GDM1 (cell line): ENCODE data around the gene SH2D5.
"Not testable (repeated sequence)": the region's sequence is repeated elsewhere in the genome, so short reads cannot be mapped to it uniquely, and the experiment has no call there.

Source experiments
- DNase-seq: peaks from one replicate; lab custom pipeline; 2025; lab: John Stamatoyannopoulos, UW

The SH2D5 gene

DNA sequence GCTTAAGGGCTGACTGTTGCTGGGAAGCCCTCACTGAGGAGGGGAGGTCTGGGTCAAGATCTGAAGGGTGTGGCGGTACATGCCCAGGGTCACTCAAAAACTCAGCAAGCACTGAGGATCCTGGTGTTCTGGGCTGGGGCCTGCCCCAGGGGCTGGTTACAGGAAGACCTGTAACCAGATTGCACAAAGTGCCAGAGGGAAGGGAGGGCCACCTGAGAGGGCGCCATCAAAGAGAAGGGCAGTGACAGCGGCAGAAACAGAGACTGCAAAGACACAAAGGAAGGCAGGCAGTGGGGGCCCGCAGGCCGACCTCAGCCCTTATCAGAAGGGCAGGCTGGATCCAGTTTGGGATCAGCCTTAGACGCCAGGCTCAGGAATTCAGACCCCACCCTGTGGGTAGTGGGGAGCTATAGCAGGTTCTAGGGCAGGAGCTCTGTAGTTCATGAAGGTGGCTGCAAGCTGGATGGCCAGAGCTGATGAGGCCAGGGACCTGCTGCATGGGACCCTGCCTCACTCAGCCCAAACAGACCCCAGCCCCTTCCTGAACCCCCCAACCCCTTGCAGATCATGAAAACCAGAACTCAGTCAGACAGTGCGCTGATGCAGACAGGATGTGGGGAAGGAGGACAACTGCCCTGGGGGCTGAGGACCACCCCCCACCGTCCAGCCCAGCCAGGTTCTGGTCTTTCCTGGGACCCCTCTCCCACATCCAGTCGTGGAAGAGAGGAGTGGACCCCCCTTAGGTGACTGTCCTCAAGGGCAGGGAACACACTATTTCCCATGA is 3.9 kb downstream of the SH2D5 start:
- no peak for DNase-seq

DNA sequence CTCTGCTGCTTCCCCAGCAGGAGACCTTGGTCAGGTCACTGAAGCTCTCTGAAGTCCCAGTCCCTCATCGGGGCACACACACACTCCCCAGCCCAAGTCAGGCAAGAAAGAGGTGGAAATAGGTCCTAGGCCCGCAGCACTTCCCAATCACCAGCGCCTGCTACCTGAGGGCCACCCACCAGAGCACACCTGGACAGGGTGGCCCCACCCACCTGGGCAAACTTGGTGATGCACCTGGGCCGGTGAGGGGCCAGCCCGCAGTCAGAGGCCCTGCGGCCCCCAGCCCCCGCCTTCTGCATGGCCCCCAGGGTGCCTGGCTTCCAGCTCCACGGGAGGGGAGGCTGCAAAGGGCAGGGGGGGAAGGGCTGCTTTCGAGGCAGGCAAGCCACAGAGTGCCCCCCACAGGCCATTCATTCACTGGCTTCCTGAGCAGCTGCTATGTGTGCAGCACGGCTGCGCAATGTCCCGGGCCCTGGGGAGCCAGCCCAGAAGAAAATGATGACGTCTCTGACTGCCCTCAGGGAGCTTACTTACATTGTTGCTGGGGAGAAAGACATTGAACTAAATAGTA is 4.7 kb downstream of the SH2D5 start:
- no peak for DNase-seq

DNA sequence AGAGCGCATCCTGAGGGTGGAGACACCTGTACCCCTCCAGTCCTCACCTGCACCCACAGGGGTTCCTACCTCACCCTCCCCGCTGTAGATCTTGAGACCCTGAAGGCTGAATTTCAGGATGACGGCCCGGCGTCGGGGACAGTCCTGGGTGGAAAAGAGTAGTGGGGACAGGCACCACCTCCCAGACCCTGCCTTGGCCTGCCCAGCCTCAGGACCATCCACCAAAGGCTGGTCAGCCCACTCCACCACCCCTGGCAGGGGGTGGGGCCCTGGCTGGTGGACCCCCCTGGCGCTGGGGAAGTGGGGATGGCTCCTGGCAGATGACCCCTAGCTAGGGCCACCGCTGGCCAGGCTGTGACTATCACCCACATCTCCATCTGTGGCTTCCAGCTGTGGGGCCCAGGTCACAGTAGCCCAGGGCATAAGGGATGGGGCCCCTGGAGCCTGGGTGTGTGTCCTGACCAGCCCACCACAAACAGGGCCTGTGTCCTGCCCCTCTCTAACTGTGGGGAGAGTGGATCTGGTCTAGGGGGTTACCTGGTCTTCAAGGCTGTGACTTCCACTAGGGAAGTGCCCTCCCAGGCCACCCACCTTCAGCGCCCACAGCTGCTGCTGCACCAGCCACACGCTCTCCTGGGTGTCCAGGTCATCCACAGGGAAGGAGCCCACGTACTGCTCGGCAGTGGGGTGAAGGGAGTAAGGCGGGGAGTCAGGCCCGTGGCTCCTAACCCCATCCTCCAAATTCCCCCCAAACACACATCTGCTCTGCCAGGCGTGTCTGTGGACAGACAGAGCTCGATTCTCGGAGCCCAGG is 5.4 kb downstream of the SH2D5 start:
- no peak for DNase-seq

DNA sequence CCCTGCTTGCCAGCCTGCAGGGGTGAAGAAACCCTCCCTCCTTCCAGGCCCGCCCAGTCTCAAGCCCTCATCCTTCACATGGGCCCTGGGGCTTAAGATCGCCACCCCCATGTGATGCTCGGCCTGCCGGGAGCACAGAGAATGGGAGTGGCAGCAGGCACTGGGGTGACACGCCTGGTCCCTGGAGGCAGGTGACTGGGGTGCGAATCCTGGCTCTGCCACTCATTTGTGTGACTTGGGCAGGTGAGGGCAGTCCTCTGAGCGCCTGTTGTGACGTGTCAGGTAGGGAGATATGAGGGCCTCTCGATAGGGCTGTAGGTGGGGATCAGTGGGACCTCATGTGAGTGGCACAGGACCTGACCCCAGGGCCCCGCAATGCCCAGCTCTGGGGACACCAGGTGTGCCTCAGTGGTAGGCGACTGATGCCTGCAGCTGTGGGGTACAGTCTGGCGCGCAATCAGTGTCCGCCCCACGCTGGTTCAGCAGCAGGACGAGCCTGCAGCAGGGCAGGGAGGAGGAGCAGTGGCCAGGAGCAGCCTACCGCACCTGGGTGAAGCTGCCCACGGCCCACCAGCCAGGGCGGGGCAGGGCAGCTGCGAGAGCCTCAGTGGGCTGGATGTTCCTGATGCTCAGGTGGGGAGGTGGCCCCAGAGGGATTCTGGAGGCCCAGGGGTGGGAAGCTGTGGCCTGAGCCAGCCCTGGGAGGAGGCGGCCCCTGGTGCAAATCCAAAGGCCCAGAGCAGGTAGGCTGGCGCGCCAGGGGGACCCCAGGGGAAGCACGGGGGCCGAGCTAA is 6.2 kb downstream of the SH2D5 start:
- no peak for DNase-seq

GRCh38 chr1:20725189-20726117 is 7.0 kb downstream of the SH2D5 start:
- no peak for DNase-seq

GRCh38 chr1:20724364-20725188 is 7.9 kb downstream of the SH2D5 start:
- no peak for DNase-seq

DNA sequence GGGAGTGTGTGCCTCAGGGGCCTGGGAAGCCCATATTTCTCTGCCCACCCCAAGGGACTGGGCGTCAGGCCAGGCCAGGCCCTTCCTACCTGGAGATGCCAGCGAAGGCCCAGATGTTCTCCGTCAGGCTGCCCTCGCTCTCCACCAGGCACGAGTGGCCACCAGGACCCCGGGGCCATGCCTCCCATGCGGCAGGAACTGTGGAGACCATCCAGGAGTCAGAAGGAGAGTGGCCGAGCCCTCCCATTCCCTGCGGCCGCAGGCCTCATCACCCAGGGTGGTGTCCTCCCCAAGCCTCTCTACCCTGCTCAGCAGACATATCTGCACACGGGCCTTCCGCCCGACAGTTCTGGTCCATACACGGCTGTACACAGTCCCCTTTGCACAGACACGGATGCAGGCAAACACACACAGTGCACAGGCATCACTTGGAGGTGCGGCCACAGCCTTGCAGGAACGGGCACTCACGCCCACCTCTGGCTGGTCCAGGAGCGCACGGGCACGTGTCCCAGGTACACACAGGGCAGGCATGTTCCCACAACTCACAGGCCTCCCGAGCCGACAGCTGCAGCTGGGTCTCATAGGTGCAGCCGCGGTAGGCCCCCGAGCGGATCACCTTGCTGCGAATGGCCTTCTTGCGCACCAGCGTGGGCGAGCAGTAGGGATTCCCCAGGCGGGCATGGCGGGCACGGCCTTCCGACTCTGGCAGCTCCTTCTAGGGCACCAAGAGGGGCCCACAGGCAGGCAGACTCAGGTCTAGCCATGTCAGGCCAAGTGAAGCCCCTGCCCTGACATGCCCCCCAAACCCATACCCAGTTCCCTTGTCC is 8.8 kb downstream of the SH2D5 start:
- no peak for DNase-seq

DNA sequence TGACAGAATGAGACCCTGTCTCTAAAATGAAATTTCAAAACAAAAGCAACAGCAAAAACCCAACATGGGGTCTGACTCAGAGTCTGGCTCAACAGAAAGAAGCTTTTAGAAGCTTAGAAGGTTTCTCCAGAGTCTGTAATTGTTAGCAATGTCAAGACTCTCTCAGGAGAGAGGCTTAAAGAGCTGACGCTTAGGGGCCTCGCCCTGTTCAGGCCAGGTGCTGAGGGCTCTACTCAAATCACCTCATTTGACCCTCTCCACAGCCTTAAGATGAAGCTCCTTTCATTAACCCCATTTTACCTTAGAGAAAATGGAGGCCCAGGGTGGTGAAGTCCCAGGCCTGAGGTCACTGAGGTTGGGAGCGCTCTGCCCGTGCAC is 9.4 kb downstream of the SH2D5 start:
- DNase-seq, result no peak

- DNase-seq, result no peak
These were observed 11.1 kb downstream of the SH2D5 start for GRCh38 chr1:20721117-20722061.

GRCh38 chr1:20720631-20721091 is 11.8 kb downstream of the SH2D5 start:
- no peak for DNase-seq

GRCh38 chr1:20719871-20720620 is 12.5 kb downstream of the SH2D5 start:
- no peak for DNase-seq

- no peak for DNase-seq
These were observed 13.2 kb downstream of the SH2D5 start for GRCh38 chr1:20719261-20719660.

DNA sequence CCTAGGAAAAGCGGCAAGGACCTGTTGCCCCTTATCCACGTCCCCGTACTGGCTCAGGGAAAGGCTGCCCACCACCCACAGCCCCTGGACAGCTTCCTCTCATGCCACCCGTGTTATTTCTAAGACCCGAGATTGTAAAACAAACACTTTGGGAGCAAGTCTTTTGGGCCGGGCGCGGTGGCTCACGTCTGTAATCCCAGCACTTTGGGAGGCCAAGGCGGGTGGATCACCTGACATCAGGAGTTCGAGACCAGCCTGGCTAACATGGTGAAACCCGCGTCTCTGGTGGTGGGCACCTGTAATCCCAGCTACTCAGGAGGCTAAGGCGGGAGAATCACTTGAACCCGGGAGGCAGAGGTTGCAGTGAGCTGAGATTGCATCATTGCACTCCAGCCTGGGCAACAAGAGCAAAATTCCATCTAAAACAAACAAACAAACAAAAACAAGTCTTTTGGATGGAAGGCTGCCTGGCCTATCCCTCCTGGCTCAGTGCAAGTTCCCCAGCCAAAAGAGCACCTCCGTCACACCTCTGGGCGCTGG is 14.1 kb downstream of the SH2D5 start:
- not testable (repeated sequence) for DNase-seq

DNA sequence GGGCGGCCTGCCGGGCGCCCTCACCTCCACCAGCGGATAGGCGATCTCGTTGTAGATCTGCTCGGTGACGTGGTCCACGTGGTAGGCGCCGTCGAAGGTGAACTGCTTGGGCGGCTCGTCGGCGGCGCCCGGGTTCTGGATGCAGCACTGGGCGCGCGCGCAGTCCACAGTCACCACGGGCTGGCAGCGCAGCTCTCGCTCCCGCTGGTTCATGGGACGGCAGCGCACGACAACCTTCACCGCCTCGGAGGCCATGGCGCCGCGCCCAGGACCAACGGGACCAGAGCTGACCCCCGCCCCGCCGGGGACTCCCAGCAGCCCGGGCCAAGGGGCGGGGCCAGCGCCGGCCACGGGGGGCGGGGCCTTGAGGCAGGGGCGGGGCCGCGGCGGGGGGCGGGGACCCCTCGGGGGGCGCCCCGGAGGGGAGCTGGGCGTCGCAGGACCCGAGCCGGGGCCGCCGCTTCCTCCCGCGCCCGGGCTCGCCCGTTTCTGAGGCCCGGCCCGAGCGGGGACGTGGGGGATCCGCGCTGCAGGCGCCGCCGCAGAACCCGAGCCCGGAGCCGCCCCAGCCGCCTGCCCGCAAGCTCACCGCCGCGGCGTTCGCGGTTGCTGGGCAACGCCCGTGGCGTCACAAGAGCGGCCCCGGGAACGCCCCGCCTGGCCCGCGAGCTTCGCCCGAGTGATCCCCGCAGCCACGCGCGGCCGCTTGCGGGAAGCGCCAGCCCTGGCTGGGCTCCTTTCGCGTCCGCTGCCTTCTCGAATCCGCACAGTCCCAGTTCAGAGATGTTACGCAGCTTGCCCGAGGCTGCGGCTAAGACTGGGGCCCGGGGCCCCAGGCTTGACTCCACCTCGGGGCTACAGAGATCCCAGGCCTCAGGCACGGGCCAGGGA is 14.8 kb downstream of the SH2D5 start, which contains the start of gene KIF17:
Gene KIF17, minus strand, starts transcription at position 556 of the 891 bp plus-strand sequence. Its CDS starts 301 bp downstream, at position 255.
- peak; percentile 29 for DNase-seq

- no peak for DNase-seq
These were observed 16.3 kb downstream of the SH2D5 start for GRCh38 chr1:20716232-20716631.

- no peak for DNase-seq
These were observed 17.1 kb downstream of the SH2D5 start for GRCh38 chr1:20715406-20715805.
